GM23338 (cell line): ENCODE measurements around the gene CREB1. TPM values are rescaled to one million over a fixed set of nuclear protein-coding genes. Genes with fewer than 3 reads are reported as not detected.

ENCODE experiments used
- ATAC-seq: fragments of 200-7000 bp; cut with Tn5 transposase; 3 replicates; pipeline ENCODE4 v1.9.1; 2020
- DNase-seq: peaks from one replicate; pipeline ENCODE4 v3.0.0-alpha.2; 2015; ENCODE audit warnings: low spot score
- H2AFZ ChIP-seq: fragments of 200-600 bp; sonication (generic); 2 replicates; pipeline ENCODE4 v1.8.0; 2016; ENCODE audit warnings: antibody characterized with exemption, mild to moderate bottlenecking, moderate library complexity
- H3F3A ChIP-seq: fragments of 200-600 bp; sonication (generic); replicated peaks from 2 replicates; pipeline ENCODE4 v1.8.0; 2017; ENCODE audit warnings: antibody characterized with exemption, mixed run types, low read depth
- H3K27ac ChIP-seq: fragments of 200-600 bp; sonication (generic); 2 replicates; pipeline ENCODE4 v1.6.1; 2016; ENCODE audit warnings: low read depth
- H3K27me3 ChIP-seq: fragments of 200-600 bp; sonication (generic); 2 replicates; pipeline ENCODE4 v1.8.0; 2016; ENCODE audit warnings: mild to moderate bottlenecking, mixed run types, moderate library complexity; ENCODE audit not compliant: insufficient read depth
- H3K36me3 ChIP-seq: fragments of 200-600 bp; sonication (generic); 2 replicates; pipeline ENCODE4 v1.8.0; 2016; ENCODE audit warnings: mild to moderate bottlenecking; ENCODE audit not compliant: insufficient read depth
- H3K4me1 ChIP-seq: fragments of 200-600 bp; sonication (generic); 2 replicates; pipeline ENCODE4 v1.8.0; 2016; ENCODE audit warnings: mild to moderate bottlenecking, moderate library complexity; ENCODE audit not compliant: insufficient read depth
- H3K4me2 ChIP-seq: fragments of 200-600 bp; sonication (generic); 2 replicates; pipeline ENCODE4 v1.7.1; 2017; ENCODE audit warnings: mixed run types
- H3K4me3 ChIP-seq: fragments of 200-600 bp; sonication (generic); 2 replicates; pipeline ENCODE4 v1.6.1; 2016; ENCODE audit warnings: mixed run types
- H3K79me2 ChIP-seq: fragments of 200-600 bp; sonication (generic); replicated peaks from 2 replicates; pipeline ENCODE4 v1.8.0; 2017; ENCODE audit warnings: mild to moderate bottlenecking; ENCODE audit not compliant: insufficient read depth
- H3K9me2 ChIP-seq: fragments of 200-600 bp; sonication (generic); 2 replicates; pipeline ENCODE4 v1.8.0; 2017; ENCODE audit not compliant: insufficient read depth
- H4K20me1 ChIP-seq: fragments of 200-600 bp; sonication (generic); replicated peaks from 2 replicates; pipeline ENCODE4 v1.8.0; 2017; ENCODE audit warnings: mild to moderate bottlenecking; ENCODE audit not compliant: insufficient read depth
- H3K27ac Mint-ChIP-seq: 2 replicates; pipeline ENCODE4 v1.8.0; 2020; ENCODE audit warnings: inconsistent platforms, mild to moderate bottlenecking, moderate library complexity, mixed read lengths
- H3K27me3 Mint-ChIP-seq: 3 replicates; pipeline ENCODE4 v1.8.0; 2022; ENCODE audit warnings: low read depth, mild to moderate bottlenecking, moderate library complexity, mixed read lengths, inconsistent platforms; ENCODE audit not compliant: insufficient read depth, poor library complexity
- H3K36me3 Mint-ChIP-seq: 3 replicates; pipeline ENCODE4 v1.8.0; 2021; ENCODE audit warnings: low read depth, mild to moderate bottlenecking, inconsistent platforms, moderate library complexity, mixed read lengths
- H3K4me1 Mint-ChIP-seq: 3 replicates; pipeline ENCODE4 v1.8.0; 2020; ENCODE audit warnings: mild to moderate bottlenecking, inconsistent platforms, mixed read lengths
- H3K4me3 Mint-ChIP-seq: 3 replicates; pipeline ENCODE4 v1.8.0; 2021; ENCODE audit warnings: moderate library complexity, mild to moderate bottlenecking, inconsistent platforms, mixed read lengths
- H3K9me3 Mint-ChIP-seq: 3 replicates; pipeline ENCODE4 v1.8.0; 2020; ENCODE audit warnings: moderate library complexity, mild to moderate bottlenecking, inconsistent platforms, mixed read lengths
- CREB1 ChIP-seq: fragments of 250-450 bp; sonication (Bioruptor Pico); IDR thresholded peaks from 2 replicates; pipeline ENCODE4 v1.5.0; 2020; ENCODE audit warnings: low read depth, mild to moderate bottlenecking, moderate library complexity
- CTCF ChIP-seq, 2 experiments: fragments of 200-600 bp in 1 of 2; sonication (generic) in 1 of 2; conservative IDR thresholded peaks; 2 replicates each; pipeline versions ENCODE4 v1.5.1 to v1.6.1; 2016 to 2017; ENCODE audit warnings: antibody characterized with exemption in 2 of 2, low read depth in 2 of 2, mild to moderate bottlenecking in 2 of 2, moderate library complexity in 1 of 2
- ETS1 ChIP-seq: IDR thresholded peaks from 2 replicates; pipeline ENCODE4 v1.6.1; 2016; ENCODE audit warnings: antibody characterized with exemption
- EZH2 ChIP-seq: fragments of 200-600 bp; sonication (generic); IDR thresholded peaks from one replicate; pipeline ENCODE4 v1.8.0; 2017; ENCODE audit warnings: antibody characterized with exemption, mild to moderate bottlenecking, low read depth; ENCODE audit not compliant: unreplicated experiment
- EZH2phosphoT487 ChIP-seq: fragments of 200-600 bp; sonication (generic); IDR thresholded peaks from one replicate; pipeline ENCODE4 v1.8.1; 2018; ENCODE audit warnings: antibody characterized with exemption; ENCODE audit not compliant: unreplicated experiment
- JUNB ChIP-seq: IDR thresholded peaks from one replicate; pipeline ENCODE4 v1.6.1; 2016; ENCODE audit warnings: antibody characterized with exemption; ENCODE audit not compliant: unreplicated experiment
- NANOG ChIP-seq: IDR thresholded peaks from 2 replicates; pipeline ENCODE4 v1.6.1; 2016; ENCODE audit warnings: antibody characterized with exemption, borderline replicate concordance
- POLR2AphosphoS5 ChIP-seq: IDR thresholded peaks from 2 replicates; pipeline ENCODE4 v1.6.1; 2016; ENCODE audit warnings: antibody characterized with exemption, low read depth
- STAT1 ChIP-seq: IDR thresholded peaks from one replicate; pipeline ENCODE4 v1.6.1; 2016; ENCODE audit warnings: antibody characterized with exemption; ENCODE audit not compliant: unreplicated experiment
- ZNF114 ChIP-seq: fragments of 250-450 bp; sonication (Bioruptor Pico); IDR thresholded peaks from 2 replicates; pipeline ENCODE4 v1.5.0; 2020; ENCODE audit warnings: mild to moderate bottlenecking, moderate library complexity
- ZNF331 ChIP-seq: fragments of 250-450 bp; sonication (Bioruptor Pico); IDR thresholded peaks from 2 replicates; pipeline ENCODE4 v1.5.0; 2020; ENCODE audit warnings: low read depth, mild to moderate bottlenecking, moderate library complexity
- ZNF462 ChIP-seq: fragments of 250-450 bp; sonication (Bioruptor Pico); IDR thresholded peaks from 2 replicates; pipeline ENCODE4 v1.5.0; 2020; ENCODE audit warnings: mild to moderate bottlenecking, moderate library complexity
- polyA plus RNA-seq: library from polyadenylated mRNA; unstranded; fragments of >200 nt; fragmentation: Nextera tagmentation; extraction: Ambion mirVana; gene quantifications from 2 replicates; pipeline ENCODE4 v1.2.1, GENCODE V29; 2016
- total RNA-seq: library from RNA; depleted of rRNA; stranded (reverse); fragments of >200 nt; shearing (Covaris generic); gene quantifications from 2 replicates; pipeline ENCODE4 v1.2.3, GENCODE V29; 2014
- TF ChIP-seq, protein P1 (sequence below): IDR thresholded peaks from one replicate; pipeline ENCODE4 v1.6.1; 2018; ENCODE audit warnings: antibody characterized with exemption; ENCODE audit not compliant: unreplicated experiment

Gene CREB1
- total and polyA plus RNA-seq, 2 experiments from 2014 or later: 40.3 to 104 TPM

DNA sequence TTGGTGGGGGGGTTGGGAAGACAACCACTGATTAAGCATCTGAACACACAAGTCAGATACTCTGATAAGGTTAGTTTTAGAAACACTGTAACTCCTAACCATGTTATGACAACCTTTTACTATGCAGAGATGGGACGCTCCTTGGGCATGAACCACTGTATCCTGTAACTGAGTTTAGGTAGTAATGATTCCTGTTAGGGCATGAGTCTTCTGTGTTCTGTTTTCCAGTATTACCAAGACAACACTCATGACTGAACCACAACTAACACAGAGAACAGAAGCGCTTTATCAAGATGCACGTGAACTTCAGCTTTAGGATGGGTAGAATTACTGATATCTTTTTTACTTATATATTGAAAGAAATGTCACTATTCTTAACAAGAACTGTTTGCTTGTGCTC is 14.1 kb upstream of the CREB1 start:
- Histone ChIP-seq H3K27me3 (no peaks in the 10 kb centered on the region), H3F3A (no peaks in the 10 kb centered on the region), H3K9me2 (no peaks in the 10 kb centered on the region), H3K4me1 (no peaks in the 10 kb centered on the region), H4K20me1 (no peaks in the 10 kb centered on the region), H3K27ac (no peak overlapping the region), H3K36me3 (no peaks in the 10 kb centered on the region; the same call in 1 of the 2 replicates), H3K4me2 (no peak overlapping the region), H2AFZ (no peak overlapping the region), H3K4me3 (no peak overlapping the region), H3K79me2 (no peaks in the 10 kb centered on the region)
- no peak for ATAC-seq
- Mint-ChIP-seq H3K27ac (no peak overlapping the region), H3K4me1 (peaks cover 6% of the 10 kb centered on the region), H3K4me3 (no peak overlapping the region), H3K27me3 (no peaks in the 10 kb centered on the region), H3K9me3 (peaks cover 3% of the 10 kb centered on the region; the same call in 1 of the 3 replicates), H3K36me3 (peaks cover 4% of the 10 kb centered on the region; the same call in 2 of the 3 replicates)
- TF ChIP-seq ETS1 (no peak), STAT1 (no peak), NANOG (no peak), ZNF462 (CRISPR knock-in tag) (no peak), CREB1 (CRISPR knock-in tag) (no peak), CTCF (conservative IDR thresholded peaks at IDR 0.05; ENCODE audit: low read depth in 2 of 2) (no peak), EZH2 (no peak), POLR2AphosphoS5 (no peak), ZNF331 (no peak), EZH2phosphoT487 (no peak), JUNB (no peak), ZNF114 (no peak)
- TF ChIP-seq, protein P1, sequence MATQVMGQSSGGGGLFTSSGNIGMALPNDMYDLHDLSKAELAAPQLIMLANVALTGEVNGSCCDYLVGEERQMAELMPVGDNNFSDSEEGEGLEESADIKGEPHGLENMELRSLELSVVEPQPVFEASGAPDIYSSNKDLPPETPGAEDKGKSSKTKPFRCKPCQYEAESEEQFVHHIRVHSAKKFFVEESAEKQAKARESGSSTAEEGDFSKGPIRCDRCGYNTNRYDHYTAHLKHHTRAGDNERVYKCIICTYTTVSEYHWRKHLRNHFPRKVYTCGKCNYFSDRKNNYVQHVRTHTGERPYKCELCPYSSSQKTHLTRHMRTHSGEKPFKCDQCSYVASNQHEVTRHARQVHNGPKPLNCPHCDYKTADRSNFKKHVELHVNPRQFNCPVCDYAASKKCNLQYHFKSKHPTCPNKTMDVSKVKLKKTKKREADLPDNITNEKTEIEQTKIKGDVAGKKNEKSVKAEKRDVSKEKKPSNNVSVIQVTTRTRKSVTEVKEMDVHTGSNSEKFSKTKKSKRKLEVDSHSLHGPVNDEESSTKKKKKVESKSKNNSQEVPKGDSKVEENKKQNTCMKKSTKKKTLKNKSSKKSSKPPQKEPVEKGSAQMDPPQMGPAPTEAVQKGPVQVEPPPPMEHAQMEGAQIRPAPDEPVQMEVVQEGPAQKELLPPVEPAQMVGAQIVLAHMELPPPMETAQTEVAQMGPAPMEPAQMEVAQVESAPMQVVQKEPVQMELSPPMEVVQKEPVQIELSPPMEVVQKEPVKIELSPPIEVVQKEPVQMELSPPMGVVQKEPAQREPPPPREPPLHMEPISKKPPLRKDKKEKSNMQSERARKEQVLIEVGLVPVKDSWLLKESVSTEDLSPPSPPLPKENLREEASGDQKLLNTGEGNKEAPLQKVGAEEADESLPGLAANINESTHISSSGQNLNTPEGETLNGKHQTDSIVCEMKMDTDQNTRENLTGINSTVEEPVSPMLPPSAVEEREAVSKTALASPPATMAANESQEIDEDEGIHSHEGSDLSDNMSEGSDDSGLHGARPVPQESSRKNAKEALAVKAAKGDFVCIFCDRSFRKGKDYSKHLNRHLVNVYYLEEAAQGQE: no peak
- DNase-seq: no peak
